Colonic mucosa (tissue), 4 donors: Measurements from ENCODE around the gene TEN1. TPM values are rescaled to one million over a fixed set of nuclear protein-coding genes. Genes with fewer than 3 reads are reported as not detected.

ENCODE experiments used
- DNase-seq: peaks from one replicate; pipeline ENCODE4 v3.0.0-alpha.2; 2020
- H3K27ac ChIP-seq: fragments of 200-600 bp; one replicate; pipeline ENCODE4 v1.8.0; 2021
- H3K27me3 ChIP-seq: fragments of 200-600 bp; one replicate; pipeline ENCODE4 v1.8.0; 2021
- H3K36me3 ChIP-seq: fragments of 200-600 bp; one replicate; pipeline ENCODE4 v1.8.0; 2021
- H3K4me1 ChIP-seq: fragments of 200-600 bp; one replicate; pipeline ENCODE4 v1.8.0; 2021; ENCODE audit warnings: mild to moderate bottlenecking
- H3K4me3 ChIP-seq: fragments of 200-600 bp; one replicate; pipeline ENCODE4 v1.8.0; 2021
- H3K9ac ChIP-seq, 2 donors: one replicate each; pipeline ENCODE4 v1.7.0; 2013; ENCODE audit warnings: control low read depth in 2 of 2, low read depth in 2 of 2, low read length in 2 of 2
- H3K9me3 ChIP-seq: fragments of 200-600 bp; one replicate; pipeline ENCODE4 v1.8.0; 2021
- intact Hi-C: fragments of 100-400 bp; cut with DNase I; formaldehyde crosslinking; loops from one replicate; pipeline ENCODE4 v1.14.1; 2022
- total RNA-seq, 2 donors: library from RNA; stranded (reverse); fragmentation: NEBNext Ultra II Directional in 1 of 2; extraction: Animal tissue kit (Norgen Biotek cat#: 25700) in 1 of 2; gene quantifications; one replicate each; pipeline ENCODE4 v1.2.1, GENCODE V29; 2021
- TF ChIP-seq, protein P1 (sequence below): fragments of 200-600 bp; IDR thresholded peaks from one replicate; pipeline ENCODE4 v1.8.0; 2022; ENCODE audit warnings: antibody characterized with exemption, mild to moderate bottlenecking
- donor health status: healthy.
- donor health status: DM: no; HTN: no; CAD: no.
- donor health status: DM: no; HTN: no; CAD: no.

The TEN1 gene
- total RNA-seq, 2 donors from 2014 or later = 15.9 to 18.6 TPM

GRCh38 chr17:76026714-76027158 lies 47.7 kb downstream of the TEN1 start:
- no peak for DNase-seq
- no peaks in the 10 kb centered on the region for H3K27me3 ChIP-seq
- H3K36me3 ChIP-seq = no peaks in the 10 kb centered on the region
- TF ChIP-seq, protein P1, sequence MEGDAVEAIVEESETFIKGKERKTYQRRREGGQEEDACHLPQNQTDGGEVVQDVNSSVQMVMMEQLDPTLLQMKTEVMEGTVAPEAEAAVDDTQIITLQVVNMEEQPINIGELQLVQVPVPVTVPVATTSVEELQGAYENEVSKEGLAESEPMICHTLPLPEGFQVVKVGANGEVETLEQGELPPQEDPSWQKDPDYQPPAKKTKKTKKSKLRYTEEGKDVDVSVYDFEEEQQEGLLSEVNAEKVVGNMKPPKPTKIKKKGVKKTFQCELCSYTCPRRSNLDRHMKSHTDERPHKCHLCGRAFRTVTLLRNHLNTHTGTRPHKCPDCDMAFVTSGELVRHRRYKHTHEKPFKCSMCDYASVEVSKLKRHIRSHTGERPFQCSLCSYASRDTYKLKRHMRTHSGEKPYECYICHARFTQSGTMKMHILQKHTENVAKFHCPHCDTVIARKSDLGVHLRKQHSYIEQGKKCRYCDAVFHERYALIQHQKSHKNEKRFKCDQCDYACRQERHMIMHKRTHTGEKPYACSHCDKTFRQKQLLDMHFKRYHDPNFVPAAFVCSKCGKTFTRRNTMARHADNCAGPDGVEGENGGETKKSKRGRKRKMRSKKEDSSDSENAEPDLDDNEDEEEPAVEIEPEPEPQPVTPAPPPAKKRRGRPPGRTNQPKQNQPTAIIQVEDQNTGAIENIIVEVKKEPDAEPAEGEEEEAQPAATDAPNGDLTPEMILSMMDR = no peak
- intact Hi-C loops = no loop called here
- peaks cover 9% of the 10 kb centered on the region for H3K4me1 ChIP-seq
- no peaks in the 10 kb centered on the region for H3K9me3 ChIP-seq
- H3K4me3 ChIP-seq = peak overlapping the region; percentile 40
- peak overlapping the region; percentile 27 to 40 for H3K9ac ChIP-seq
- peak overlapping the region; percentile 67 for H3K27ac ChIP-seq

GRCh38 chr17:76027159-76027839 lies 48.3 kb downstream of the TEN1 start, which contains the start of gene EVPL:
Gene EVPL (minus strand): TSS chr17:76027306. CDS start chr17:76027198, 108 bp downstream.
- intact Hi-C loops = no loop called here
- peak within 1 kb of the TSS; percentile 67 for H3K27ac ChIP-seq

DNA sequence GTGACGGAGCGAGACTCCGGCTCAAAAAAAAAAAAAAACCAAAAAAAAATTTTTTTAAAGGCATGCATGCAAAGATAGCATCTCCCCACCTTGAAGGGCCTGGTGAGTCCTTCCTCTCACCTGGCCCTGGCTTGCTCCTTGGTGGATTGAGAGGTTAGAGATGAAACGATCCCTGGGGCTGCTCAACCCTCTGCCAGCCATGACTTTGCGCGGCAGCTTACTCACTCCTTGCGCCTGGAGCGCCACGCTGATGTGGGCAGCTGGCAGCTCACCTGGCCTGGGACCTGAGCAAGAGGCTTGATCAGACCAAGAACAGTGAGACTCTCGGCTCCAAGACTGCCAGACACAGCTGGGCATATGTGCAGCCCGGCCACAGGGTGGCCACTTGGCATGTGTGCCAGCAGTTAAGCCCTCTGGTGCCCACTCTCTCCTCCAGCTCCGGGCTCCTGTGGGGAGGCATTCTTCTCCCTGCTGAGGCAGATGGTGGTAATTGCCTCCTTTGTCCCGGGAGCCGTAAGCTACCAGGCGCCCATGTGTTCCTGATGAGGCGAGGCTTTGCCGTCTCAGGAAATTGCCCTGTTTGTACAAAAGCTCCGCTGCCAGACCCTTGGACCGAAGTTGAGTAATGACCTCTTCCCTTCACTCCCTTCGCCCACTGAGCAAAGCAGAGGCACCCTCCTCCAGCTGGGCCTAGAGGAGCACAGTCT lies 53.2 kb downstream of the TEN1 start:
- intact Hi-C loops = no loop called here
- peaks cover 9% of the 10 kb centered on the region for H3K4me1 ChIP-seq
- no peak for DNase-seq
- TF ChIP-seq, protein P1 = no peak
- no peak overlapping the region for H3K4me3 ChIP-seq
- H3K36me3 ChIP-seq = no peaks in the 10 kb centered on the region
- no peaks in the 10 kb centered on the region for H3K9me3 ChIP-seq
- no peak overlapping the region for H3K27ac ChIP-seq
- no peaks in the 10 kb centered on the region for H3K27me3 ChIP-seq
- H3K9ac ChIP-seq = no peak overlapping the region

More at GRCh38 chr17:76027159-76027839, 48.3 kb downstream of the TEN1 start, which contains the start of gene EVPL:
- Histone ChIP-seq H3K9me3 (no peaks in the 10 kb centered on the region), H3K4me1 (peaks cover 9% of the 10 kb centered on the region), H3K4me3 (peak within 1 kb of the TSS; percentile 40), H3K27me3 (no peaks in the 10 kb centered on the region), H3K9ac (peak within 1 kb of the TSS; percentile 27 to 40), H3K36me3 (no peaks in the 10 kb centered on the region)
- peak; percentile 94 for DNase-seq
- TF ChIP-seq, protein P1 = no peak

DNA sequence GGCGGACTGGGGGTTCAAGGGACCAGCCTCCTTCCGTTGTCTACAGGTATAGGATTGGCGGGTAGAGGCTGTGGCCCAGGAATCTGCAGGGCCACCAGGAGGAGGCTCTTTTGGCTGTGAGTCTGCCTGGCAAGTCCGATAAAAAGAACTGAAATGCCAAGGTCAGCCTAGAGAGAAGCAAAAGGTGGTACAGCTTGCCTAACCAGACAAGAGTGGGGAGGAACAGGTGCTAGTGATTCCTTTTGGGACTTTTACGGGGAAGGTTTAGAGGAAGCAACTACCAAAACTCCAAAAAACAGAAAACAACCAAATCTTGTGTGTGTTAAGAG lies 53.7 kb downstream of the TEN1 start:
- H3K9ac ChIP-seq = no peak overlapping the region
- no peak overlapping the region for H3K4me3 ChIP-seq
- H3K27ac ChIP-seq = no peak overlapping the region
- TF ChIP-seq, protein P1 = no peak
- intact Hi-C loops = no loop called here
- H3K4me1 ChIP-seq = peaks cover 9% of the 10 kb centered on the region
- no peak for DNase-seq
- no peaks in the 10 kb centered on the region for H3K27me3 ChIP-seq
- no peaks in the 10 kb centered on the region for H3K9me3 ChIP-seq
- no peaks in the 10 kb centered on the region for H3K36me3 ChIP-seq

GRCh38 chr17:76033139-76033538 lies 54.1 kb downstream of the TEN1 start:
- no peaks in the 10 kb centered on the region for H3K9me3 ChIP-seq
- TF ChIP-seq, protein P1 = no peak
- no peak for DNase-seq
- no peak overlapping the region for H3K9ac ChIP-seq
- peaks cover 9% of the 10 kb centered on the region for H3K4me1 ChIP-seq
- no peak overlapping the region for H3K4me3 ChIP-seq
- no peaks in the 10 kb centered on the region for H3K27me3 ChIP-seq
- H3K27ac ChIP-seq = no peak overlapping the region
- intact Hi-C loops = no loop called here
- no peaks in the 10 kb centered on the region for H3K36me3 ChIP-seq
